Peyer's patch (tissue), 4 donors: ENCODE measurements around the gene PACRG.

Source experiments
- POLR2A ChIP-seq, 2 donors: fragments of 450-650 bp; IDR thresholded peaks; one replicate each; pipeline ENCODE4 v1.5.1; 2017; ENCODE audit warnings: antibody characterized with exemption in 2 of 2, mild to moderate bottlenecking in 2 of 2, moderate library complexity in 2 of 2
- TF ChIP-seq, protein P1 (sequence below), 6 experiments: fragments of 450-650 bp in 4 of 6; fragments of 200-600 bp in 2 of 6; sonication (generic) in 1 of 6; IDR thresholded peaks; one replicate each; pipeline ENCODE4 v1.5.1; 2017 to 2019; ENCODE audit warnings: antibody characterized with exemption in 6 of 6, mild to moderate bottlenecking in 3 of 6, moderate library complexity in 1 of 6

DNA sequence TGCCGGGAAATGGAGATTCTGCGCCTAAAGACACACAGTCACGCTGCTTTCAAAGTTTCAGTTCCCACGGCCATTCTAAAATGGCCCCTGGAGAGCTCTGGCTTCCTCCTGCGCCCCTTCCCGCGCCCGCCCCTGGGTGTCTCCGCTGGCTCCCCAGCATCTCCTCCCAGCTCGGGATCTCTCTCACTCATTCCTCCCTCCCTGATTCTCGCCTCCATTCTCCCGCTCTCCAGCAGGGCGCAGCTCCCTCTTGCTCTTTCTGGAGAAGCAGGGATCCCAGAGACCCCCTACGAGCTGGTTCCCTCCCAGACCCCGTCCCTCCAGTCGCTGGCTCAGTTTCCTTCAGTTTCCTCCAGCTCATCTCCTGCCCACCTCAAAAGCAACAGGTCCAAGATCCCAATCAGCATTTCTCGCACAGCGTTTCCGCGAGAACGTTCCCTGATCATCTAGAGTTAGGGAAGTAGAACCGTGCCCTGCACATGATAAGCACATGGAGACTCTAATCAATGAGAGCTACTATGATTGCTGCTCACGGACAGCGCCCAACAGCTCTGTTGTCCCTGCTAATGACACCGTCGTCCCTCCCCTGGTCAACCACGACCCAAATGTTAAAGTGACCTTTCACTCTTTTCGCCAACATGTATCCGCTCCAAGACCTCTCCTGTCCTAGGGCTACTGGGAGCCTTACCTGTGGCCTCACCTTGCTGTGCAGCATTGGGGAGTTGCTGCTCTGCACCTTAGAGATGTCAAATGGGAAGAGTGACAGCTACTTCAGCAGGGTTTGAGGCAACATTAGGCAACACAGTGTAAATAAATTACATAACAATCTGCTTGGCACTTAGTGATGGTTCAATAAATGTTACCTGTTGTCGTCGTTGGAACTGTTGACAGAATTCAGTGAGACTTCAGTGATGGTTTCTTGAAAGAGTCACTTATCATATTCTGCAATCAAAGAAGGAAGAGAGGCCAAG is 468.2 kb downstream of the PACRG start:
- TF ChIP-seq, protein P1, sequence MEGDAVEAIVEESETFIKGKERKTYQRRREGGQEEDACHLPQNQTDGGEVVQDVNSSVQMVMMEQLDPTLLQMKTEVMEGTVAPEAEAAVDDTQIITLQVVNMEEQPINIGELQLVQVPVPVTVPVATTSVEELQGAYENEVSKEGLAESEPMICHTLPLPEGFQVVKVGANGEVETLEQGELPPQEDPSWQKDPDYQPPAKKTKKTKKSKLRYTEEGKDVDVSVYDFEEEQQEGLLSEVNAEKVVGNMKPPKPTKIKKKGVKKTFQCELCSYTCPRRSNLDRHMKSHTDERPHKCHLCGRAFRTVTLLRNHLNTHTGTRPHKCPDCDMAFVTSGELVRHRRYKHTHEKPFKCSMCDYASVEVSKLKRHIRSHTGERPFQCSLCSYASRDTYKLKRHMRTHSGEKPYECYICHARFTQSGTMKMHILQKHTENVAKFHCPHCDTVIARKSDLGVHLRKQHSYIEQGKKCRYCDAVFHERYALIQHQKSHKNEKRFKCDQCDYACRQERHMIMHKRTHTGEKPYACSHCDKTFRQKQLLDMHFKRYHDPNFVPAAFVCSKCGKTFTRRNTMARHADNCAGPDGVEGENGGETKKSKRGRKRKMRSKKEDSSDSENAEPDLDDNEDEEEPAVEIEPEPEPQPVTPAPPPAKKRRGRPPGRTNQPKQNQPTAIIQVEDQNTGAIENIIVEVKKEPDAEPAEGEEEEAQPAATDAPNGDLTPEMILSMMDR (IDR thresholded peaks at IDR 0.05) = no peak
- TF ChIP-seq POLR2A (IDR thresholded peaks at IDR 0.05) = no peak
